Measurements from ENCODE around the gene LRCOL1. TPM values are rescaled to one million over a fixed set of nuclear protein-coding genes. Genes with fewer than 3 reads are reported as not detected.

The LRCOL1 gene
- total and polyA plus RNA-seq, 2 of the 8 experiments (the other 6 are each of a cell fraction or from before 2014, with no cell fraction given), result not detected

- peak overlapping the region; percentile 33 to 65; a peak in 2 of 4 replicates for H3K4me2 ChIP-seq (ENCODE audit: insufficient read depth in 1 of 2, low read depth in 2 of 2, low read length in 2 of 2)
- no peak for TF ChIP-seq CBX8 (IDR thresholded peaks at IDR 0.05; ENCODE audit: borderline replicate concordance, low read depth, low read length)
- TF ChIP-seq TBP (IDR thresholded peaks at IDR 0.05; ENCODE audit: low read depth, low read length), result no peak
- no peak for TF ChIP-seq SIN3A (conservative IDR thresholded peaks at IDR 0.05 in 1 of 2, IDR thresholded peaks at IDR 0.05 in 1 of 2; ENCODE audit: low read depth in 1 of 2, low read length in 2 of 2)
- no peak for TF ChIP-seq POLR2AphosphoS5 (IDR thresholded peaks at IDR 0.05; ENCODE audit: low read depth, low read length)
- no peak for TF ChIP-seq KDM5A (IDR thresholded peaks at IDR 0.05; ENCODE audit: low read length)
- TF ChIP-seq FOSL1 (IDR thresholded peaks at IDR 0.05; ENCODE audit: insufficient read depth, low read depth, low read length), result no peak
- no peak for TF ChIP-seq CEBPB (IDR thresholded peaks at IDR 0.05; ENCODE audit: low read depth, low read length)
- no peak for TF ChIP-seq USF2 (IDR thresholded peaks at IDR 0.05; ENCODE audit: low read length)
- no peak for TF ChIP-seq POU5F1 (IDR thresholded peaks at IDR 0.05; ENCODE audit: low read depth, low read length)
- no peak for TF ChIP-seq CTBP2 (IDR thresholded peaks at IDR 0.05; ENCODE audit: borderline replicate concordance, insufficient read depth, insufficient read length, low read length)
- H2BK5ac ChIP-seq (ENCODE audit: low read depth, low read length), result no peak overlapping the region
- 88% methylated on average over 29 of the region's 45 CpGs; no CpG with 5 or more reads in 1 of the 2 experiments for WGBS, 2 experiments (ENCODE audit: extremely low coverage in 1 of 2, insufficient coverage in 1 of 2, insufficient read length in 1 of 2, insufficient replicate concordance in 2 of 2, low coverage in 1 of 2, low lambda C conversion rate in 2 of 2, missing lambda C conversion rate in 1 of 2)
- POLR2A ChIA-PET (ENCODE audit: partially characterized antibody), result interaction anchor here (0.7 to 2.6 kb wide), 15 partner anchors 9 to 127 kb away, joined by 3 to 11 read pairs (median 3); partner anchors contain the start of gene P2RX2
- peaks cover 6% of the 10 kb centered on the region; the same call in 1 of the 2 replicates for H3K79me1 ChIP-seq (ENCODE audit: low read depth, low read length)
- no peak overlapping the region for H2BK12ac ChIP-seq (ENCODE audit: low read depth, low read length)
- no peak overlapping the region for H3K9ac ChIP-seq (replicated peaks in 1 of 4; ENCODE audit: extremely low read depth in 1 of 4, low read depth in 3 of 4, low read length in 3 of 4)
- no peak overlapping the region for H3K56ac ChIP-seq (replicated peaks; ENCODE audit: insufficient read length, low read depth, low read length)
- H3K23ac ChIP-seq (ENCODE audit: insufficient read length), result no peak overlapping the region
- CTCF ChIA-PET (ENCODE audit: partially characterized antibody), result interaction anchor here (0.7 to 2.8 kb wide), 12 partner anchors 10 to 144 kb away, joined by 3 to 22 read pairs (median 4); no protein-coding TSS in a partner anchor
- H3K27ac ChIP-seq (ENCODE audit: low read depth, low read length), result no peak overlapping the region
- H2AK5ac ChIP-seq (ENCODE audit: low read depth, low read length), result no peak overlapping the region
- H2BK120ac ChIP-seq (replicated peaks; ENCODE audit: low read depth, low read length), result no peak overlapping the region
- peaks cover 0 to 10% (median 6%) of the 10 kb centered on the region in 4 experiments; a peak in 5 of 7 replicates for H3K4me1 ChIP-seq (replicated peaks in 1 of 4; ENCODE audit: control insufficient read depth in 3 of 4, insufficient read depth in 4 of 4, low read length in 3 of 4)
- peaks cover 4 to 22% of the 10 kb centered on the region in 2 experiments; a peak in 2 of 4 replicates for H3K79me2 ChIP-seq (ENCODE audit: control insufficient read depth in 1 of 2, insufficient read depth in 2 of 2, low read length in 2 of 2)
- no peak overlapping the region for H3K4ac ChIP-seq (replicated peaks; ENCODE audit: insufficient read length, low read depth, low read length)
- H3K27me3 ChIP-seq (replicated peaks in 1 of 4; ENCODE audit: control insufficient read depth in 3 of 4, extremely low read depth in 1 of 4, insufficient read depth in 3 of 4, low read length in 3 of 4), result peaks cover 8 to 48% (median 40%) of the 10 kb centered on the region in 4 experiments
- no peaks in the 10 kb centered on the region for H3K9me3 ChIP-seq (ENCODE audit: insufficient read depth in 2 of 2, low read depth in 1 of 2, low read length in 1 of 2)
- H4K91ac ChIP-seq (replicated peaks; ENCODE audit: insufficient read length, low read length), result no peak overlapping the region
- H4K5ac ChIP-seq (ENCODE audit: insufficient read length, low read depth, low read length), result no peak overlapping the region
- no peak overlapping the region for H2BK20ac ChIP-seq (ENCODE audit: low read length)
- peaks cover 19 to 24% of the 10 kb centered on the region in 2 experiments for H4K20me1 ChIP-seq (replicated peaks in 1 of 2; ENCODE audit: control insufficient read depth in 1 of 2, insufficient read depth in 2 of 2, low read length in 2 of 2)
- peak overlapping the region in 3 of 4 experiments; percentile 62 to 90 (median 79); a peak in 4 of 8 replicates for H3K4me3 ChIP-seq (ENCODE audit: extremely low read depth in 1 of 4, insufficient read depth in 2 of 4, low read depth in 3 of 4, low read length in 4 of 4)
- H3K23me2 ChIP-seq (ENCODE audit: low read depth, low read length), result peaks cover 5% of the 10 kb centered on the region; the same call in 1 of the 2 replicates
- no peak for FAIRE-seq
- no peaks in the 10 kb centered on the region for H3K36me3 ChIP-seq (ENCODE audit: control insufficient read depth in 2 of 4, insufficient read depth in 4 of 4, low read length in 3 of 4)
- no peak overlapping the region for H3K14ac ChIP-seq (ENCODE audit: insufficient read length)
- no peak overlapping the region for H2AFZ ChIP-seq (ENCODE audit: low read length)
- H3K18ac ChIP-seq (ENCODE audit: extremely low read depth, low read length), result no peak overlapping the region
- H2BK15ac ChIP-seq (ENCODE audit: low read length), result no peak overlapping the region
- no peak overlapping the region; the same call in 1 of the 2 replicates for H4K8ac ChIP-seq (ENCODE audit: extremely low read depth, insufficient read depth, low read length)
- no peak for DNase-seq (ENCODE audit: low read depth in 1 of 2, low spot score in 2 of 2)
Observed at GRCh38 chr12:132558861-132559623, 51.3 kb downstream of the LRCOL1 start.

All from H1 (cell line).